Esophagus squamous epithelium (tissue), 4 donors: ENCODE measurements around the gene NF2.

Experiments used
- POLR2A ChIP-seq, 4 donors: fragments of 450-650 bp; IDR thresholded peaks; one replicate each; pipeline ENCODE4 v1.6.1; 2017; ENCODE audit warnings: antibody characterized with exemption in 4 of 4, mild to moderate bottlenecking in 4 of 4, moderate library complexity in 3 of 4
- TF ChIP-seq, protein P1 (sequence below), 6 experiments: fragments of 450-650 bp in 4 of 6; fragments of 200-600 bp in 2 of 6; sonication (generic) in 2 of 6; IDR thresholded peaks; one replicate each; pipeline ENCODE4 v1.5.1; 2016 to 2019; ENCODE audit warnings: antibody characterized with exemption in 6 of 6, mild to moderate bottlenecking in 4 of 6, moderate library complexity in 4 of 6

DNA sequence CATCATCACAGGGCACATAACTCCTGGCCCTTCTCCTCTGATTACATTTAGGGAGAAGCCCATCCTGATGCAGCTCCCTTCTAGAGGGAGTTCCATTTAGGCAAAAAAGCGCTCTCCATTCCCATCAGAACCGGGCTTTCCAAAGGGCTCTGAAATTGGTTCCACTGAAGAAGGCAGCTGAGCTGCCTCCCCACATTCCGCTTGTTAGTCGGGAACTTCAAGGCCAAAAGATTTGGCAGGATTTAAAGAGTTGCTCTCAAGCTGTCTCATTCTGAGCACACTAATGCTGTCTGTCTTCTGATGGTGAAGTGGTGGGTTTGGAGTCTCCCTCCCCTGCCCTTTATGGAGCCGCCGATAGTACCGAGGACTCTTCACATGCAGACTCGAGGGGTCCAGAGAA is 89.7 kb downstream of the NF2 start:
- TF ChIP-seq, protein P1, sequence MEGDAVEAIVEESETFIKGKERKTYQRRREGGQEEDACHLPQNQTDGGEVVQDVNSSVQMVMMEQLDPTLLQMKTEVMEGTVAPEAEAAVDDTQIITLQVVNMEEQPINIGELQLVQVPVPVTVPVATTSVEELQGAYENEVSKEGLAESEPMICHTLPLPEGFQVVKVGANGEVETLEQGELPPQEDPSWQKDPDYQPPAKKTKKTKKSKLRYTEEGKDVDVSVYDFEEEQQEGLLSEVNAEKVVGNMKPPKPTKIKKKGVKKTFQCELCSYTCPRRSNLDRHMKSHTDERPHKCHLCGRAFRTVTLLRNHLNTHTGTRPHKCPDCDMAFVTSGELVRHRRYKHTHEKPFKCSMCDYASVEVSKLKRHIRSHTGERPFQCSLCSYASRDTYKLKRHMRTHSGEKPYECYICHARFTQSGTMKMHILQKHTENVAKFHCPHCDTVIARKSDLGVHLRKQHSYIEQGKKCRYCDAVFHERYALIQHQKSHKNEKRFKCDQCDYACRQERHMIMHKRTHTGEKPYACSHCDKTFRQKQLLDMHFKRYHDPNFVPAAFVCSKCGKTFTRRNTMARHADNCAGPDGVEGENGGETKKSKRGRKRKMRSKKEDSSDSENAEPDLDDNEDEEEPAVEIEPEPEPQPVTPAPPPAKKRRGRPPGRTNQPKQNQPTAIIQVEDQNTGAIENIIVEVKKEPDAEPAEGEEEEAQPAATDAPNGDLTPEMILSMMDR (IDR thresholded peaks at IDR 0.05): no peak
- TF ChIP-seq POLR2A (IDR thresholded peaks at IDR 0.05): no peak
